ENCODE data around the gene TUBGCP6.

DNA sequence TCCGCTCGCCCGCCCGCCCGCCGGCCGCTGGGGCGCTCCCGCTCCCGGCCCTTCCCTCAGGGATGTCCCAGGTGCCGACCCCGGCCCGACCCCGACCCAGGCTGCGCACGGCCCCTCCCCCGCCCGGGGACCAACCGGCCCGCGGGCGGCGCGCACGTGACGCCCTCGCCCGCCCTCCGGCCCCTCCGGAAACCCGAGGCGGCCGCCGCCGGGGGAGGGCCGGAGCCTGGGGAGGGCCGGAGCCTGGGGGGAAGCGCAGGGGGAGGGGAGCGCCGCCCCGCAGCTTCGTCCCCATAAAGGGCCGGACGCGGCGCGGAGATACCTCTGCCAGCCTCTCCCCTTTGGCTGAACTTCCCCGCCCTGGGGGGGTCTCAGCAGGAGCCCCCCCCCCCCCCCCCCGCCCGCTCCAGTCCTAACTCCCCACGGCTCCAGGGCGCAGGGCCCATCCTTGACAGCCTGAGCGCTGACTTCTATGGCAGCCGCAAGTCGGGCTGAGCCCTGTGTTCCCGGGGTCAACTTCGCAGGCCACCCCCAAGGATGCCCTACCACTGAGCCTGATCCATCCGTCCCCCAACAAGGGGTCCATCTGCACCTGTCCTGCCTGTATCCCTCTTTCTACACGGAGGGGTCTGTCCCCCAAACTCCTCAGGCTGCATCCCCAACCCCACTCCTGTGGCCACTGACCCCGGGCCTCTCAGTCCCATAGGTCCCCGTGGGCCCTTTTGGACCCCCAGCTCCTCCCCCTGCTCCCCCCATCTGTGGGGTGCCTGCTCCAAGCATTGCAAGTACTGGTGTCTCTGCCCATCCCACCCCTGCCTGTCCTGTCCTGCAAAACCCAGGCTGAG is 17.0 kb upstream of the TUBGCP6 start, which contains the start of gene MAPK12:
- no peak for TF ChIP-seq POLR2A (IDR thresholded peaks at IDR 0.05)
- TF ChIP-seq, protein P1, sequence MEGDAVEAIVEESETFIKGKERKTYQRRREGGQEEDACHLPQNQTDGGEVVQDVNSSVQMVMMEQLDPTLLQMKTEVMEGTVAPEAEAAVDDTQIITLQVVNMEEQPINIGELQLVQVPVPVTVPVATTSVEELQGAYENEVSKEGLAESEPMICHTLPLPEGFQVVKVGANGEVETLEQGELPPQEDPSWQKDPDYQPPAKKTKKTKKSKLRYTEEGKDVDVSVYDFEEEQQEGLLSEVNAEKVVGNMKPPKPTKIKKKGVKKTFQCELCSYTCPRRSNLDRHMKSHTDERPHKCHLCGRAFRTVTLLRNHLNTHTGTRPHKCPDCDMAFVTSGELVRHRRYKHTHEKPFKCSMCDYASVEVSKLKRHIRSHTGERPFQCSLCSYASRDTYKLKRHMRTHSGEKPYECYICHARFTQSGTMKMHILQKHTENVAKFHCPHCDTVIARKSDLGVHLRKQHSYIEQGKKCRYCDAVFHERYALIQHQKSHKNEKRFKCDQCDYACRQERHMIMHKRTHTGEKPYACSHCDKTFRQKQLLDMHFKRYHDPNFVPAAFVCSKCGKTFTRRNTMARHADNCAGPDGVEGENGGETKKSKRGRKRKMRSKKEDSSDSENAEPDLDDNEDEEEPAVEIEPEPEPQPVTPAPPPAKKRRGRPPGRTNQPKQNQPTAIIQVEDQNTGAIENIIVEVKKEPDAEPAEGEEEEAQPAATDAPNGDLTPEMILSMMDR (IDR thresholded peaks at IDR 0.05): no peak

Measured in thyroid gland (tissue), 4 donors.